NCI-H2196 treated with DMSO at 0.1 percent for 48 hours (cell line): Measurements from ENCODE around the gene SHTN1.
A peak's percentile ranks its signal among the peaks of the same experiment; 100 is the strongest.

Experiments
- DNase-seq: peaks from one replicate; lab custom pipeline; 2025; ENCODE audit not compliant: unreplicated experiment; lab: John Stamatoyannopoulos, UW

Gene SHTN1

DNA sequence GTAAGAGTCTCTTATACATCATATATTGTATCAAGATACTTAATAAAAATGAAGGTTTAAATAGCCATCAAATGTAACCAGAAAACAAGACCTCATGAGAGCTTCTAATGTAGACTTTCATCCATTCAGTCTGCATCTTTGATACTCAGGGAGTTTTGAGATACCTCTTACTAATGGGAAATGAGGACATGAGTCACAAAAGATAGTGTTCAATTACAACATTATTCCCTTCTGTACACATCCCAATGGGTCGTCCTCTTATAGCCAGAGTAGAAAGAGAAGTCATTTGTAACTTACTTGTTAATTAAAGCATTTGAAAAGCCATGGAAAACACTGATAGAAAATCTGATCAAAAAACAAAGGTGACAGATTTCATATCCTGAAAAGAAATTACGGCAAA is 19.4 kb downstream of the SHTN1 start:
- no peak for DNase-seq

DNA sequence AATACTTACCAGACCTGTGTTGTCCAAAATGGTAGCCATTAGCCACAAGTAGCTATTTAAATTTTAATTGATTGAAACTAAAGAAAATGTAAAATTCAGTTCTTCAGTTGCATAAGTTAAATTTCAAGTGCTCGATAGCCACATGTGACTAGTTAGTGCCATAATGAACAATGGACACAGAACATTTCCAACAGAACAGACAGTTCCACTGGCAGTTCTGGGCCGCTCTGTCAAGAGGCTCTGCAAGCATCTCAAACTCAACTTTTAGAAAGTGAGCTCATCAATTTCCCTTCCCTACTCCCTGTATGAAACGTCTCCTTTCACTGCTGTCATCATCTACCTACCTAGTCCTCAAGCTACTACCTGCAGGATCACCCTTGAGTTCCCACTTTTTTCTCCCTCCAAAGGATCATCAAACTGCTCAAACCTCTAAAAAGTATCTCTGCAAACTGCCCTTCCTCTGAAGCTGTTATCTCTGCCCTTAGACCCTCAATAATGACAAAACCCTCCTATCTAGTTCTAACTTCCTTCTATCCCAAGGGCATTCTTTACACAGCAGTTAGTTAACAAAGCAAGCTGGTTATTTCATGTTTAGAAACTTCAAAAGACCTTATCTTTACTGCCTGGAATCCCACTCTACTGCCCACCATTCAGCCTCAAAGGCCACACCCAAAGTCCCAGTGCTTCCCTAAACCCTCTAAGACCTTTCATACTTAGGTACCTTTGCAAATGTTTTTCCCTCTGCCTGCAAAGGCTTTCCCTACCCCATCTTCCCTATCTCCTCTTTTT is 20.6 kb downstream of the SHTN1 start:
- no peak for DNase-seq

DNA sequence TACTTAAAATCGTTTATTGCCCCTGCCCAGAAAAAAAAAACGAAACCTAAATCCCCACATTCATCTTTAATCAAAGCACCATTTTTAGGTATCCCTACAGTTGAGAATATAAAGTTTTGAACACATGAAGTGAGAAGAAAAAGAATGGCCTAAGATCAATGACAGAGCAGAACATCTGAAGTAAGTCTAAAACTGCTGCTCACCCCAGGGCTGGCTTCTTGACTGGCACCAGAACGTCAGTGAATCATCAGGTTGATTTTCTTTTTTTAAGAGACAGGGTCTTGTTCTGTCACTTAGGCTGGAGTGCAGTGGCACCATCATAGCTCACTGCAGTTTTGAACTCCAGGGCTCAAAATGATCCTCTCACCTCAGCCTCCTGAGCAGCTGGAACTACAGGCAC is 24.9 kb downstream of the SHTN1 start:
- no peak for DNase-seq

DNA sequence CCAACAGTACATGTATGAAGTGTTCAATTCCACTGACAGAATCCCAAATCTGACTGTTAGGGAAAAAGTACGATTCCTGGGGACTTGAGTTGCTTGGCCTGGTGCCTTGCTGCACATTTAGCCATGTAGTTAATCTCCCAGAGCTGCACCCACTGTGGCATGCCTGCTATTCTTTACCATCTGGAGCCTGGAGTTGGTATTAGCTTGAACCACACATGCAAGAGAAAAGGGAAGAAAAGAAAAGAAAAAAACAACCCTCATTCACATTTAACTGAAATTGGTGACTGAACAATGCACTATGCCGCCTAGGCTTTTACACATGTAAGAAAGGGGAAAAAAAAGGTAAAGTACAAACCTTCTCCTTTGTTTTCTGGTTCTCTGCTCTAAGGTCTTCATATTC is 26.1 kb downstream of the SHTN1 start:
- no peak for DNase-seq

DNA sequence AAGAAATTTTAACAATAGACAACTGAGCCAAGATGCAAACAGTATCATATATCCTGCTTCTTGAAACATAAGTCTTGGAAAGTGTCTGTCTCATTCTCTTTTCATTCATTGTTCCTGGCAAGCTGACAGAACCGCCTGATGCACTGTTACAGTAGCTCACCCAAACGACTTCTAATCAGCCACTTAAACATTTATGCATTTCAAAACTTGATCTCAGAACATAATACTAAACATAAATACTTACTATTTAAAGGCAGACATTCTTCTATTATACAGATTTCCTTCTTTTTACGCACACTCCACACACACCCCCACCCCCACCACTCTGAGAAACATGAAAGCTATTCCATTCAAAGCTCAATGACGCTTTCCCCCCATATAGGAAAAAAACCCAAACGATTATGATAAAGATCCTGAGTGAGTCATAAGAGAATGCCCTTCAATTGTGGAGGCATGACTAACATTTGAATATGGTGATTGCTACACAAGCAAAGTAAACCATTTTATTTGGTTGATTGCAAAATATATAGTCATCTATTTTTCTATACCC is 30.5 kb downstream of the SHTN1 start:
- DNase-seq: no peak

DNA sequence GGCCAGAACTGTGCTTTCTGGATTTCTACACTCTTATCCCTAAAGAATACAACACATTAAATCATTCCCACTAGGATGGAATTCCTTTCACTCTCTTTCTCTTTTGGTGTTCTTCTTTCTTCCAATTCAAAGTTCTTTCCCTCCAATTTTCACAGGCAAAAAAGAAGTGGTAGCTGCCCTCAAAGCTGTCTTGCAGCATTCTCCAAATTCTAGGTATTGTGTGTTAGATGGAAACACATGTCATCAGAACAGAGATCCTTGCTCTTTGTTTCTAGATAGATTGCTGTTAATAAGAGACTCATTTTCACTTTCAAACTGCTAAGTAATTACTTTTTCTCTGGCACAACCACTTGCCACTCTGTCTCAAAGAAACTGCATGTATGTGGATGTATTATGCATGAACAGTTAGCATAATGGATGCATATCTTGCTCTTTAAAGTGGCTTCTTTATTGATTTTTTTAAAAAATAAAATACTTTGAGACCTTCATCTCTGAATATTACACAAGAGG is 31.0 kb downstream of the SHTN1 start:
- DNase-seq: no peak

DNA sequence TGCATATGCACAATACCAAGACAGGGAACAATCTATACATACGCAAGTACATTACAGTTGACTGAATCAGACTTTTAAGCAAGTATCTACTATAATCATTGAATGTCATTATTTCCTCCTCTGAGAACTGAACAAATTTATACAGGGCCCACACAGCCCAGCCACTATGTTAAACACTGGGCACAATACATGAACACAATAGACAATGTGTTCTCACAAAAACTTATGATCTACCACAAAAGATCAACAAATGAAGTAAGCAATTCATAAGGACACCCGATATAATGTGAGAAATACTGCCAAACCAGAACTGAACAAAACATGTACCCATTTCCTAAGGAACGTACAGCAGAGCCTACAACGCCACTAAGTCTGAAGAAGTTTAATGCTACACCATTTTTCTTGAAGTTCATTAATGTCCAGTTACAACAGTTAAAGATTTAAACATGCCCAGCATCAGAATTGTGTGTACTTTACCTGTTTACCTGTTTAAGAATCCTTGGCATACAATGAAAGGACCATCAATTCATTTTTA is 31.5 kb downstream of the SHTN1 start:
- no peak for DNase-seq

DNA sequence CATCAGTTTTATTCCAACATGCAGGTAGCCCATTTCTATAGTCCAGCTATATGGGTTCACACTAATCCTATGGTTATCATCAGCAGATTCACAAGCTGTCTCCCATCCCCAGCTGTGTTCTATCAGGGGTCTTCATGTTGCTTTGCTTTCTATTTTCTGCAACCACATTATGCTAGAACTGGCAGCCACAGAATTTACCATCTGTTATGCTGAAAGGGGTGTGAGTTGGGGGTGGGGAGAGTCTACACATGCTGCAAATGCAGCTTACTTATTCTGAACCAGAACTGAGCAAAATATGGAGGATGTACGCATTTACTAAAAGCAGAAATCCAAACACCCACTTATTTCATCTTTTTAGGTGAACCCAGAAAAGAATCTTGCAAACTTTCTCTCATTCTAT is 32.9 kb downstream of the SHTN1 start:
- DNase-seq: no peak

DNA sequence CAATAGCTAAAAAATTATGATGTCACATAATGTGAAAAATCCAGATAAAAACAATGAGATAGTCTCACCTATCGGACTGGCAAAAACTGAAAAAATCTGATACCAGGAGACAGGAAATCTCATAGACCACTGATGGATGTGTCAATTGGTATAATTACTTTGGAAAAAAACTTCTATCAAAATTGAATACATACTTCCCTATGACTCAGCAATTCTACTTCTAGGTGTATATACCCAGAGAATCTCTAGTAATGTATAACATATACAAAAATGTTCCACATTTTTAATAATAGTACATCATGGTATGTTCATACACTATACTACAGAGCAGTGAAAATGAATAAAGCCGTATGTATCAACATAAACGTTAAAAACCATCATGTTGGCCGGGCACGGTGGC is 34.9 kb downstream of the SHTN1 start:
- DNase-seq: no peak

DNA sequence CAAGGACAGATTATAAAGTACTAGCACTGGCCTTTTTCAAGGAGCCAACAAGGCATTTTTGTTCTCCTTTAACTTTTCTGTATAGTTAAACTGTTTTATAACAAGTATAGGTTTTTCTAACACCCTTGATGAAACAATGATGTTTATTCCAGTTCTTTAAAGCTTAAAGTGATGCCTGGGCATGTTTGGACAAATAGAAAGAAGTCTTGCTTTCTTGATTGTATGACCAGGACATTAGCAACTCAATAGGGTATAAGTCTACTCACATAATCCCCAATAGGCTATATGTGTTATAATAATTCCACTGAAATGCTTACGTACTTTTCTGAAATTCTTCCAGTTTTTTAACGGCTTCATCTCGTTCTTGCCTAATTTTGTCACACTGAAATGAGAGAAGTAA is 36.7 kb downstream of the SHTN1 start:
- no peak for DNase-seq

DNA sequence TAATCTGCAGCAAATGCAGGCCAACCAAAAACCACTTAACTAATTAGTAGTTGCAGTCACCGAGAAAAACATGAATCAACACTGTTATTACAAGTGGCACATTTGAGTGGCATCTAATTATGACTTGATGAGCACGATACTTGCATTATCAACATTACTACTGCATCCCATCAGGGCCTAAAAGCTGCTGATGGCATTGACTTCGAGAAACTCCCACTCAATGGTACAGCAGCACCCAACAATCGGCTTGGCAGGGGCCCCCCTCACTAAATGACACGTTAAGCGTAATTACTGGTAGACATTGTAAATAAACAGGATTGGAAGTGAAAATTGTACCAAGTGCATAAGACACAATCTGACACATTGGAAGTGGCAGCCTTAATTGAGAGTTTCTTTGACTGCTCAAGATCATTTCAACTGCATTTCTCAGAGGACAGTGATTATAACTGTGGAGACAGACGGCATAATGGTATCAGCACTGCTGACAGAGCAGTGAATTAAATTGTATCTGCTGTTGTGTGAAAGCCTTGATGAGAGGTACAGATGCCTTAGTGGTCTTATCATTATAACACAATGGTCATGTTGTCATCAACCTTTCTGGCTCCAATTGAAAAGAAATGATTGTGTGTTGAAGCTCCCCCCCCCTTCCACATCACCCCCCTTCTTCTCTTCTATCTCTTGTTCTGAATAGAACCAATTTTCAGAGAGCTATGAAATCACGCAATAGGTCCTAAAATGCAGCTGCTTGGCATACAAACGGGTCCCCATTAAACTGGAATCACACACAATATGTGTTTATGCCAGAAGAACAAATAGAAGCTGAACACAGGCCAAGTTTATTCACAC is 43.4 kb downstream of the SHTN1 start:
- peak; percentile 14 for DNase-seq

DNA sequence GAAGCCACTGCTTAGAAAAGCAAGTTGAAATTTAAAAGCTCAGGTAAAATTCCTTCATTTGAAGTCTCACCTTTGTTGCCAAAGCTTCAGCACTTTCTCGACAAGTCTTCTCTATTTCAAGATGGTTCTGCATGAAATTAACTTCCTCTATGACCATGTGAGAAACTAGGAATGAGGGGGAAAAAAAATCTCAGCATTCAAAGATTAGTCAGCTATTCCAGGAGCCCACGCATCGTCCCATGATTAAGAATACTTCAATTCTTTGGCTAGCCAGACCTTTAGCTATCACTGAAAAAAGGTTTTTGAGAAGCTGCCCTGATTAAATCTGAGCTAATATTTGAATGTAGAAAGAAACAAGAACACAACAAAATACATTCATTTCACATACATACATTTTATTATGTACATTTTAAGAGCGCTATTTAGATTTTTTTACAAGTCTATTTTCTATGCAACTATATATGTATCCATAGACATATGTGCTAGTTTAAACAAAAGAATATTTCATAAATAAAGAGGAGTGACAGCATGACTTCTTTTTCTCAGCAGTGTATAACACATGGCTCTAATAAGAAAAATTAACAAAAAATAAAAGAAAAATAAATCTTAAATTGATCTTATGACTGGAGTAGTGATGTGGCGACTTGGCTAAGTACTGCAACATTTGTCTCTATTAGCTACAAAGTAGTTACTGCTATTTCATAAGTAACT is 44.8 kb downstream of the SHTN1 start:
- no peak for DNase-seq

DNA sequence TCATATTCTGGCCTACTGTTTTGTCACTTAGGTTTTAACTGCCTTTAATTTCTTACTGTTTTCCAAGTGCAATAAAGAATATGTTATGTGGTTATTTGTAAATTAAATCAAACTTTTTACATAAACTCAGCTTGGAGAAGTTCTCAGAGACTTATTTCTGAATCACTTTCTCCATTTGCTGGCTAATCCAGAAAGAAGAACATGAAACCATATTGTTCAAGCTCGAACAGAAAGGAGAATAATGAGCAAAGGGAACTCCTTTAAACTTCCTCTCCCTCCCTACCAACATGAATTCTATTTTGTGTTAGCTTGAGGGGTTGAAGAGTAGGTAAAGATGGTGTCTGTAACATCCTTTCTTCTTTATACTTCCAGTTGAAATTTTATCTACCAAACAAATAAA is 52.3 kb downstream of the SHTN1 start:
- no peak for DNase-seq

DNA sequence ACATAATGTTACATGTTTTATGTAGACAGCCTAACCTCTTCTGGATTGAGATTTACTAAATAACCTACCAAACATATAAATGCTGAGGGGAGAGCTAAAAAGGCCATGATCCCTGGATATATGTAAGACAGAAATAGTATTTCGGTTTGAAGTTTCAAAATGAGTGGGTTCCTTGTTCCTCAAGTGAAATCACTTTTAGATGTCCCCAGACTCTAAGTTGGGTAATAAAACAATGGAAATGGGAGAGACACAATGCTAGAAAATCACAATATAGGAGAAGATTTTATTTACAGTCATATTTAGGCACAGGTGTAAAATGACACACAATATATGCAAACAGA is 56.5 kb downstream of the SHTN1 start:
- no peak for DNase-seq

DNA sequence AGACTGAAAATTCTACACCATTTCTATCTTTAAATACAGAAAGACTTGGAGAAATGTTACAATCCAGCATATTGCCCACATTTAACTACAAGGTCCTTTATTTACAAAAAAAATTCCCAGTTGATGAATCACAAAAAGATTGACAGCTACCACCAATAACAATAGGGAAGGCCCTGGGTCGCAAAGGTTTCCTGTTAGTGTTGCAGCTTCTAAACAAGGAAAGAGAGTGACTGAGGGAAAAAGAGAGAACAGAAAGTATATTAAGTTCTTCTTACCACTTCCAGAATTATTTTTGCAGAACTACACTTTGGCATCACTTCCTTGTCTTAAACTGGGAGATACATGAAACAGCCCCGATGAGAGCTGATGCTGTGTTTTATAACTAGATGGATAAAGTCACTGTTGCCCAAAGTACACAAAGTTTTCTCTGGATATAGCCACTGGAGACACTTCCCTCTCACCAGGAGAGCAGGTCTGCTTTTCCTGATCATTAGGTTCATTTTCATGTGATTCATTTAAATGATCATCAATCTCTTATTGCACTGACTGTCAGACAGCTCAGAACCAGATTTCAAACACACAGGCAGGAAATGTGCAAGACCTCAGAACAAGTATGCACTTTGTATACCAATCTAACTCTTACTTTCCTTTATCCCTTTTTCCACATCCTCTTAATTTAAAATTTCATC is 57.0 kb downstream of the SHTN1 start:
- no peak for DNase-seq

DNA sequence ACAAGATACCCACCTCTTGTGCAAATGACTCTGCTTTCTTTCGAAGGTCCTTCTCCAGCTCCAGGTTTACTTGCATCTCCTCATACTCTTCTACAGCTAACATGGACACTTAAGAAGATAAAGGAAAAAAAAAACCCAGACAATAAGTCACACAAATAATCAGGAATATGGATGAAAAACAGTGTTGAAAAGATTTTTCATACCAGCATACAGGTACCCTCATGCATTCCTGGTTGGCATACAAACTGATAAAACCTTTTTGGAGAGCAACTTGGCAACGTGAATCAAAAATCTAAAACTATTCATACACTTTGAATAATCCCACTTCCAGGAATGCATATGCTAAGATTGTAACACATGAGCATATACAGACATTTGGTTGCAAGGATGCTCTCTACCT is 60.1 kb downstream of the SHTN1 start:
- no peak for DNase-seq

DNA sequence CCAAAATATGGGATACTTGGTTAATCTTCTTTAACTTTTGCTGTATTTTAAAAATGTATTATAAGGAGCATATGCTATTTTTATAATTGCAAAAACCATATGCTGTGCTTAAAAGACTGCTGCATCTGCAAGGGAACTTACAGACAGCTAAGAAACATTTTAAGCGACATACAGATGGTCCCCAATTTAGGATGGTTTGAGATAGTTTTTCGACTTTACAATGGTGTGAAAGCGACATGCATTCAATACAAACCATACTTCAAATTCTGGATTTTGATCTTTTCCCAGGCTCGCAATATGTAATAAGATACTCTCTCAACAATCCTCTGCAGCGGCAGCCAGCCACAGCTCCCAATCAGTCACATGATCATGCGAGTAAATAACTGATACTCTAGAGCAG is 73.2 kb downstream of the SHTN1 start:
- no peak for DNase-seq

DNA sequence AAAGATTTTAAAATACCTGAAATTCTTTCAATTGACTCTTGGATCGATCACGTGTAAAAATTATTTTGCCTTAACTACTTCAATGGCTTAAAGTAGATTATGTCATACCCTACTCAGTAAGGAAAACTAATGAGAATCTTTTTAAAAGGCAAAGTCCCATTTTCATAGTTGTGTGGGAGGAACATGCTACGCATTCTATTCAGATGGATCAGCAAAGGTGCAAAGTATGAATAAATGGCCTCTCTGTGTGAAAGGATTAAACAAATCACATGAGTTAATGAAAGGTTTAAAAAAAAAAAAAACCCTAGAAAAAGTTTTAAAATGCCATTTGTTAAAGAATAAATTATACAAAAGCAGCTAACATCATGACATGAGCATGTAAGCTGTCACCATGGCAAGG is 78.6 kb downstream of the SHTN1 start:
- no peak for DNase-seq

DNA sequence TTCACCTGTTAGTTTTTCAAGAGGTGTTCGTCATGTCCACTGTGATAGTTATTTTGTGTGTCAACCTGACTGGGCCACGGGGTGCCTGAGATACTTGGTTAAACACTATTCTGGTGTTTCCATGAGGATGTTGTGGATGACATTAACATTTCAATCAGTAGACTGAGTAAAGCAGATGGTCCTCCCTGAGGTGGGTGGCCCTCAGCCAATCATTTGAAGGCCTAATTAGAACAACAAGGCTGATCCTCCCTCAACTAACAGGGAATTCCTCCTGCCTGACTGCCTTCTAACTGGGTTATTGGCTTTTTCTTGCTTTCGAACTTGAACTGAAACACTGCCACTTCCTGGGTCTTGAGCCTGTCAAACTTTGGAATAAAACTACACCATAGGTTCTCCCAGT is 79.9 kb downstream of the SHTN1 start:
- no peak for DNase-seq

DNA sequence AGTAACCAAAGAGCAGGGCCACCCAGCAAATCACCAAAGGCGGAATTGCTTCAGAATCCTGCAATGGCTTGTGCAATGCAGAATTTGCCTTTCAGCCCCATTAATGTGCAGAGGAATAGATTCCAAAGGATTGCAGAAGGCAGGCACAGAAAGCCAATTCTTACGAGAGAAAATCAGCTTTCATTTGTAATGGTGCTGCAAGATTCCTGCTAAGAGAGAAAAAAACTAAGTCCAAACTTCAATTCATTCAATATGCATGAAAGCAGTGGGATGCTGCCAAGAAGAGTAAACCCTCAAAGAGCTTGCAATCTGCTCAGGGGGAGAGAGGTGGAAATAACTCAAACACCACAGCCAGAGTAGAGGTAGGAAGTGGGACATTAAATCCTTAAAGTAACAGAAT is 85.3 kb downstream of the SHTN1 start:
- no peak for DNase-seq

DNA sequence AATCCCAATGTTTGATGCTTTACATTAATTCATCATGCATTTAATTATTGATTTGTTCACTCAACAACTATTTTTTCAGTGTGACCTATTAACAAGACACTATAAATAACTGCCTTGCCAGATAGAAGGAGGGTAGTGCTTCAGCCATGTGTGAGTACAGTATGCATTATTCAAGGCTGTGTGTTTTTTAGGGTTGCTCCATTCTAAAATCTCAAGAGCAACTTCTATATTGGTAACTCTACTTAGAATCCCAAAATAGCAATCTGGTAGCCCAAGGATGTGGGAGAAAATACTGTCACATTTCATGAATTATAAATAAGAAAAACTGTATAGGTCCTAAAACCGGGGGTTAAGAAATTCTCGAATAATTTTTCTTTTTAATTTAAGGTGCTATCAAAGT is 85.8 kb downstream of the SHTN1 start:
- no peak for DNase-seq
